OCI-LY1 (cell line): ENCODE results near the gene ACAT1.
"Not testable (repeated sequence)": the region's sequence is repeated elsewhere in the genome, so short reads cannot be mapped to it uniquely, and the experiment has no call there.

Experiments used
- H2AFZ ChIP-seq: fragments of 200-600 bp; sonication (generic), shearing (Covaris generic); 2 replicates; pipeline ENCODE4 v1.6.0; 2014; ENCODE audit warnings: antibody characterized with exemption, mild to moderate bottlenecking, low read length
- H3F3A ChIP-seq: fragments of 200-600 bp; sonication (generic), shearing (Covaris generic); 2 replicates; pipeline ENCODE4 v1.6.0; 2014; ENCODE audit warnings: mild to moderate bottlenecking, antibody characterized with exemption, low read length, moderate library complexity; ENCODE audit not compliant: insufficient read depth
- H3K27ac ChIP-seq: fragments of 200-600 bp; sonication (generic); 2 replicates; pipeline ENCODE4 v1.5.1; 2014; ENCODE audit warnings: low read length, mixed run types, mild to moderate bottlenecking, low read depth; ENCODE audit not compliant: poor library complexity, severe bottlenecking
- H3K27me3 ChIP-seq: fragments of 200-600 bp; sonication (generic); 2 replicates; pipeline ENCODE4 v1.6.0; 2014; ENCODE audit warnings: antibody characterized with exemption, mild to moderate bottlenecking, low read length, moderate library complexity; ENCODE audit not compliant: insufficient read depth
- H3K36me3 ChIP-seq: fragments of 200-600 bp; sonication (generic); 2 replicates; pipeline ENCODE4 v1.6.1; 2014; ENCODE audit warnings: mild to moderate bottlenecking, antibody characterized with exemption, low read length, moderate library complexity, mixed read lengths; ENCODE audit not compliant: insufficient read depth
- H3K4me1 ChIP-seq: fragments of 200-600 bp; sonication (generic); 2 replicates; pipeline ENCODE4 v1.5.1; 2014; ENCODE audit warnings: mild to moderate bottlenecking, low read length, moderate library complexity; ENCODE audit not compliant: insufficient read depth, severe bottlenecking
- H3K4me2 ChIP-seq: fragments of 200-600 bp; sonication (generic), shearing (Covaris generic); 2 replicates; pipeline ENCODE4 v1.6.1; 2014; ENCODE audit warnings: low read length
- H3K4me3 ChIP-seq: fragments of 200-600 bp; sonication (generic); 2 replicates; pipeline ENCODE4 v1.5.1; 2014; ENCODE audit warnings: low read length, low read depth, mild to moderate bottlenecking, mixed read lengths; ENCODE audit not compliant: poor library complexity, severe bottlenecking
- H3K79me2 ChIP-seq: fragments of 200-600 bp; shearing (Covaris generic); 2 replicates; pipeline ENCODE4 v1.6.1; 2016; ENCODE audit warnings: mixed run types, low read length, mixed read lengths; ENCODE audit not compliant: insufficient read depth
- H3K9ac ChIP-seq: fragments of 200-600 bp; sonication (generic), shearing (Covaris generic); 2 replicates; pipeline ENCODE4 v1.6.1; 2014; ENCODE audit warnings: mild to moderate bottlenecking, low read length, mixed read lengths
- H3K9me2 ChIP-seq: fragments of 200-600 bp; sonication (generic), shearing (Covaris generic); 2 replicates; pipeline ENCODE4 v1.6.1; 2014; ENCODE audit warnings: low read depth, mild to moderate bottlenecking, low read length, mixed read lengths
- H3K9me3 ChIP-seq: fragments of 200-600 bp; shearing (Covaris generic); 2 replicates; pipeline ENCODE4 v1.6.1; 2014; ENCODE audit warnings: low read length, mixed read lengths
- H4K20me1 ChIP-seq: fragments of 200-600 bp; sonication (generic), shearing (Covaris generic); 2 replicates; pipeline ENCODE4 v1.6.0; 2016; ENCODE audit warnings: mild to moderate bottlenecking, low read length; ENCODE audit not compliant: insufficient read depth
- EZH2 ChIP-seq: fragments of 200-600 bp; sonication (generic), shearing (Covaris generic); IDR thresholded peaks from 2 replicates; pipeline ENCODE4 v1.8.0; 2017; ENCODE audit warnings: borderline replicate concordance, mixed run types, mild to moderate bottlenecking, antibody characterized with exemption, low read length, moderate library complexity, mixed read lengths
- TF ChIP-seq, protein P1 (sequence below): fragments of 200-600 bp; sonication (generic), shearing (Covaris generic); IDR thresholded peaks from 2 replicates; pipeline ENCODE4 v1.5.1; 2017; ENCODE audit warnings: mild to moderate bottlenecking, antibody characterized with exemption, low read length, moderate library complexity, mixed read lengths

ACAT1 gene

DNA sequence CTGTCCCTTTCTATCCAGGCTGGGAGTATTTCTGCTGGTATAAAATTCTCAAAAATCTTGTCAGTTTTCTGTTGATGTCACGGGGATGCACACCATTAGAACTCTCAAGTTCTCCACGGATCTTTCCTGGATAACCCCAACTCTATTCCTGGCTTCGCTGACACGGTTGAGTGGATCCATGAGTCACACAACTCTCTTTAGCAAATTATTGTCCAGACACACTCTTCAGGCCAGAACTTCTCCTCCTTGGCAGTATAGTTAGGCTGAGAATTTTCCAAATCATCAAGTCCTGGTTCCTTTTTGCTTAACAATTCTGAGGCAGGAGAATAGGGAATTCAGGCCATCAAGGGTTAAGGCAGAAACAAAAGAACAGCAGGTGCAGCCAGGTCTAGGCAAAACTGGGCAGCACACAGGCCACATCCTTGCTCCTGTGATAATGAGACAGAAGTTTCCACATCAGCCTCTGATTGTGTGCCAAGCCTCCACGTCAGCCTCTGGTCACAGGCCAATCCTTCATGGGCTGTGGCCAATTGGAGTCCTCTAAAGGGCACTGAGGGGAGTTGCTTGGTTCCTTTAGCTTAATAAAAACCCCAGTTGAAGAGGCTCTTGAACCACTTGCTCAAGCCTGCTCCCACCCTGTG is 5.7 kb upstream of the ACAT1 start:
- no peak overlapping the region for H3K4me3 ChIP-seq
- TF ChIP-seq, protein P1, sequence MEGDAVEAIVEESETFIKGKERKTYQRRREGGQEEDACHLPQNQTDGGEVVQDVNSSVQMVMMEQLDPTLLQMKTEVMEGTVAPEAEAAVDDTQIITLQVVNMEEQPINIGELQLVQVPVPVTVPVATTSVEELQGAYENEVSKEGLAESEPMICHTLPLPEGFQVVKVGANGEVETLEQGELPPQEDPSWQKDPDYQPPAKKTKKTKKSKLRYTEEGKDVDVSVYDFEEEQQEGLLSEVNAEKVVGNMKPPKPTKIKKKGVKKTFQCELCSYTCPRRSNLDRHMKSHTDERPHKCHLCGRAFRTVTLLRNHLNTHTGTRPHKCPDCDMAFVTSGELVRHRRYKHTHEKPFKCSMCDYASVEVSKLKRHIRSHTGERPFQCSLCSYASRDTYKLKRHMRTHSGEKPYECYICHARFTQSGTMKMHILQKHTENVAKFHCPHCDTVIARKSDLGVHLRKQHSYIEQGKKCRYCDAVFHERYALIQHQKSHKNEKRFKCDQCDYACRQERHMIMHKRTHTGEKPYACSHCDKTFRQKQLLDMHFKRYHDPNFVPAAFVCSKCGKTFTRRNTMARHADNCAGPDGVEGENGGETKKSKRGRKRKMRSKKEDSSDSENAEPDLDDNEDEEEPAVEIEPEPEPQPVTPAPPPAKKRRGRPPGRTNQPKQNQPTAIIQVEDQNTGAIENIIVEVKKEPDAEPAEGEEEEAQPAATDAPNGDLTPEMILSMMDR = no peak
- TF ChIP-seq EZH2 = no peak
- H3K9me3 ChIP-seq = no peaks in the 10 kb centered on the region
- H3K79me2 ChIP-seq = no peaks in the 10 kb centered on the region
- no peak overlapping the region for H3K4me2 ChIP-seq
- H3K36me3 ChIP-seq = no peaks in the 10 kb centered on the region
- H2AFZ ChIP-seq = no peak overlapping the region
- no peak overlapping the region for H3K27ac ChIP-seq
- H3K9me2 ChIP-seq = no peaks in the 10 kb centered on the region
- no peaks in the 10 kb centered on the region for H3K4me1 ChIP-seq
- no peaks in the 10 kb centered on the region for H3F3A ChIP-seq
- no peaks in the 10 kb centered on the region for H4K20me1 ChIP-seq
- H3K27me3 ChIP-seq = no peaks in the 10 kb centered on the region
- H3K9ac ChIP-seq = no peak overlapping the region

DNA sequence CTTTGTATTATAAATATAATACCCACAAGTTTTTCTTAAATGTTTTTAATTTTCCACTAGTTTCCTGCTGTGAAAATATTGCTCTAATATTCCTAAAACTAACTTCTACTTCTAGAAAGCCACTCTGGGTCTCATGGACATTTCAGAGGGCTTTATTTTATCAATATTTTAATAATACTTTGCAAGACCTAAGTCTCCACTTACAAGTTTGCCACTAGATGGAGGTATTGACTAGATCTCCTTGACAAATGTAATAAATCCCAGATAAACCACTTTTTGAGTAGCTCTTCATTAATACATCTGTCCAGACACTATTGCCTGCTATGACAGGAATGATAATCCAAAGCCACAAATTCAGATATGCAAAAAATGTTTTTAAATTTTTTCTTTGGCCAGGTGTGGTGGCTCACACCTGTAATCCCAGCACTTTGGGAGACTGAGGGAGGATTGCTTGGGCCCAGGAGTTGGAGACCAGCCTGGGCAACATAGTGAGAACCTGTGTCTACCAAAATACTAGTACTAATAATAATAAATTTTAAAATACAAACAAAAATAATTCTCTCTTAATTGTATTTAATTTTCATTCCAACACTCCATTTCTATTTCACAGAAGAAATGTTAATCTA is 3.5 kb upstream of the ACAT1 start:
- Histone ChIP-seq H3K36me3 (no peaks in the 10 kb centered on the region), H3K27me3 (no peaks in the 10 kb centered on the region), H3K9me3 (no peaks in the 10 kb centered on the region), H3K27ac (no peak overlapping the region), H3K4me2 (no peak overlapping the region), H3K79me2 (peaks cover 12% of the 10 kb centered on the region), H3K9me2 (no peaks in the 10 kb centered on the region), H3F3A (no peaks in the 10 kb centered on the region), H3K4me3 (no peak overlapping the region), H3K9ac (no peak overlapping the region), H3K4me1 (peaks cover 15% of the 10 kb centered on the region), H4K20me1 (no peaks in the 10 kb centered on the region), H2AFZ (no peak overlapping the region)
- no peak for TF ChIP-seq EZH2
- TF ChIP-seq, protein P1 = peak; percentile 59

DNA sequence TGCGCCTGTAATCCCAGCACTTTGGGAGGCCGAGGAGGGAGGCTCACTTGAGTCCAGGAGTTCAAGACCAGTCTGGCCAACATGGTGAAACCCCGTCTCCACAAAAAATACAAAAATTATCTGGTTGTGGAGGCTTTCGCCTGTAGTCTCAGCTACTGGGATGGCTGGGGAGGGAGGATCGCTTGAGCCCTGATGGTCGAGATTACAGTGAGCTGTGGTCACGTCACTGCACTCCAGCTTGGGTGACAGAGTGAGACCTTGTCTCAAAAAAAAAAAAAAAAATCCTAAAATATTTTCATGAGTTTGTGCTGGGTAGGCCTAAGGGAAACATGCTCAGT is 462 bp upstream of the ACAT1 start:
- not testable (repeated sequence) for H3K9me3 ChIP-seq, H3K36me3 ChIP-seq, H3K27ac ChIP-seq, H3K9me2 ChIP-seq, H3F3A ChIP-seq, H4K20me1 ChIP-seq, H3K27me3 ChIP-seq, H2AFZ ChIP-seq
- Histone ChIP-seq H3K9ac (peak overlapping the region; percentile 84; the same call in 1 of the 2 replicates), H3K4me2 (peak overlapping the region; percentile 78), H3K4me1 (peaks cover 36% of the 10 kb centered on the region), H3K79me2 (peaks cover 27% of the 10 kb centered on the region), H3K4me3 (peak overlapping the region; percentile 80)

DNA sequence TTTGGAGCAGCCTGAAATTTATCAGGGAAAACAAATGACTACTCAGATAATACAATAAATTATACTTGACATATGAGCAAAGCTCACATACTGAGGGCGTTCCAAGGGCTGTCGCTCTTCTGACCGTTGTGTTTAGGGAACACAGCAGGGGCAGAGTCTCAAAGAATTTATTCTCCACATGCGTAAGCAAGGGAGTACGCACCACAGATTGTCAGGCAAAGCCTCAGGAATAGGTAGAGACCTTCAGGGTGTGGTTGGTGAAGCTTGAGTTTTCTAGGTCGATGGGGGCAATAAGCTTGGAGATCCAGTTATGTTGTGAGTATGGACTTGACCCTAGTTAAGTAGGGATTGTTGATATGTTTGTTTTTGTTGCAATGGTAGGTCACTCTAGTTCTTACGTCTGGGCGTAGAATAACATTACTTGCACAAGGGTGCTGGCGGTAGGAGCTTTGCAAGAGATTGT is 830 bp downstream of the ACAT1 start:
- Histone ChIP-seq H3F3A (no peaks in the 10 kb centered on the region), H3K27me3 (no peaks in the 10 kb centered on the region), H4K20me1 (no peaks in the 10 kb centered on the region), H3K9me2 (no peaks in the 10 kb centered on the region), H3K4me2 (peak overlapping the region; percentile 78), H2AFZ (0 out of 2 replicates have a peak overlapping the region, but pooled peaks have one; percentile 32), H3K79me2 (peaks cover 27% of the 10 kb centered on the region), H3K36me3 (no peaks in the 10 kb centered on the region), H3K4me3 (peak overlapping the region; percentile 80), H3K9me3 (no peaks in the 10 kb centered on the region), H3K9ac (peak overlapping the region; percentile 84), H3K4me1 (peaks cover 36% of the 10 kb centered on the region), H3K27ac (peak overlapping the region; percentile 44)
- TF ChIP-seq, protein P1 = no peak
- no peak for TF ChIP-seq EZH2
